ENCODE data around the gene CRAMP1. TPM values are rescaled to one million over a fixed set of nuclear protein-coding genes. Genes with fewer than 3 reads are reported as not detected.

The CRAMP1 gene
- total and polyA plus RNA-seq, 12 donors: 4.3 to 19.0 (median 9.9) TPM

DNA sequence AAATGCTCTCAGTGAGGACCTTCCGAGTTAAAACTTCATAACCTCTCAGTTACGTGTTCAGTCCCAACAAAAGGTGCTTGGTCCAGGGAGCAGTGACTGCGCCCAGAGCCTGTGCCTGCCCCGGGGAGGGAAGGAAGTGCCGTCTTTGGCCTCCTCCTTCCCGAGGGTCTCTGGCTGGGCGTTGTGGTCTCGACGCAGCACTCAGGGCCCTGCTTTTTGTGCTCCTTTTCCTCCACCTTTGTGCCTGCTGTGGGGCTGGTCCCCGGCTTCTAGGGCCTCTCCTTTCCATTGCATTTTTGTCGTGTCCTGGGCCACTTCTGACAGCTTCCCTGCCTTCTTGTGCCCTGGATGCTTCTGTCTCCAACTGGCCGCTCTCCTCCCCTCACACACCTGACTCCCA is 29.1 kb downstream of the CRAMP1 start:
- H3K4me1 ChIP-seq (replicated peaks in 1 of 2): no peaks in the 10 kb centered on the region
- intact Hi-C loops (cut with DNase I): no loop called here
- TF ChIP-seq, protein P1, sequence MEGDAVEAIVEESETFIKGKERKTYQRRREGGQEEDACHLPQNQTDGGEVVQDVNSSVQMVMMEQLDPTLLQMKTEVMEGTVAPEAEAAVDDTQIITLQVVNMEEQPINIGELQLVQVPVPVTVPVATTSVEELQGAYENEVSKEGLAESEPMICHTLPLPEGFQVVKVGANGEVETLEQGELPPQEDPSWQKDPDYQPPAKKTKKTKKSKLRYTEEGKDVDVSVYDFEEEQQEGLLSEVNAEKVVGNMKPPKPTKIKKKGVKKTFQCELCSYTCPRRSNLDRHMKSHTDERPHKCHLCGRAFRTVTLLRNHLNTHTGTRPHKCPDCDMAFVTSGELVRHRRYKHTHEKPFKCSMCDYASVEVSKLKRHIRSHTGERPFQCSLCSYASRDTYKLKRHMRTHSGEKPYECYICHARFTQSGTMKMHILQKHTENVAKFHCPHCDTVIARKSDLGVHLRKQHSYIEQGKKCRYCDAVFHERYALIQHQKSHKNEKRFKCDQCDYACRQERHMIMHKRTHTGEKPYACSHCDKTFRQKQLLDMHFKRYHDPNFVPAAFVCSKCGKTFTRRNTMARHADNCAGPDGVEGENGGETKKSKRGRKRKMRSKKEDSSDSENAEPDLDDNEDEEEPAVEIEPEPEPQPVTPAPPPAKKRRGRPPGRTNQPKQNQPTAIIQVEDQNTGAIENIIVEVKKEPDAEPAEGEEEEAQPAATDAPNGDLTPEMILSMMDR (IDR thresholded peaks at IDR 0.05): no peak
- TF ChIP-seq POLR2A (IDR thresholded peaks at IDR 0.05): no peak
- no peaks in the 10 kb centered on the region for H3K9me3 ChIP-seq (replicated peaks in 1 of 3)
- peaks cover 0 to 75% of the 10 kb centered on the region in 2 donors for H3K36me3 ChIP-seq (replicated peaks in 1 of 2)
- H3K27me3 ChIP-seq: no peaks in the 10 kb centered on the region
- WGBS, 4 donors: 89 to 92% (median 91%) methylated on average over 12 of the region's 12 CpGs
- H3K4me3 ChIP-seq: no peak overlapping the region
- DNase-seq: no peak
- no peak overlapping the region for H3K27ac ChIP-seq

DNA sequence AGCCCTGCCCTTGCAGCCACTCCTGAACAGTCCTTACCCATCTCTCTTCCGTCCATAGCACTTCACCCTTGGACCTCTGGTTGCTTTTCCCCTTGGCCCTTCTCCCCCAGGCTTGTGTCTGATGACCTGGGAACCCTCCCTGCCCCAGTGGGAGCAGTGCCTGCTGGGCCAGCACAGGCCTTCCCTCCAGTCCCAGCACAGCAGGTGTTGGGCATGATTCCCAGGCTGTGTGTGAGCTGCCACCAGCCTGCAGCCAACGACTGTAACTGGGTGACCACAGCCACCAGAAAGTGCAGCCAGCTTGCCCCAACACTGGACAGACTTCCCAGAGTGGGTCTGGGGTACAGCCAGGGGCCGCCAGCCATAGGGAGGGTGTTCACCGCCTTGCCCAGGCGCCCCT is 30.0 kb downstream of the CRAMP1 start:
- H3K27me3 ChIP-seq: no peaks in the 10 kb centered on the region
- H3K27ac ChIP-seq: no peak overlapping the region
- no peaks in the 10 kb centered on the region for H3K4me1 ChIP-seq (replicated peaks in 1 of 2)
- H3K4me3 ChIP-seq: no peak overlapping the region
- intact Hi-C loops (cut with DNase I): no loop called here
- H3K9me3 ChIP-seq (replicated peaks in 1 of 3): no peaks in the 10 kb centered on the region
- no peak for DNase-seq
- H3K36me3 ChIP-seq (replicated peaks in 1 of 2): peaks cover 0 to 75% of the 10 kb centered on the region in 2 donors
- 88 to 98% (median 93%) methylated on average over 4 to 5 of the region's 5 CpGs for WGBS, 4 donors
- TF ChIP-seq POLR2A (IDR thresholded peaks at IDR 0.05): no peak
- TF ChIP-seq, protein P1 (IDR thresholded peaks at IDR 0.05): no peak

DNA sequence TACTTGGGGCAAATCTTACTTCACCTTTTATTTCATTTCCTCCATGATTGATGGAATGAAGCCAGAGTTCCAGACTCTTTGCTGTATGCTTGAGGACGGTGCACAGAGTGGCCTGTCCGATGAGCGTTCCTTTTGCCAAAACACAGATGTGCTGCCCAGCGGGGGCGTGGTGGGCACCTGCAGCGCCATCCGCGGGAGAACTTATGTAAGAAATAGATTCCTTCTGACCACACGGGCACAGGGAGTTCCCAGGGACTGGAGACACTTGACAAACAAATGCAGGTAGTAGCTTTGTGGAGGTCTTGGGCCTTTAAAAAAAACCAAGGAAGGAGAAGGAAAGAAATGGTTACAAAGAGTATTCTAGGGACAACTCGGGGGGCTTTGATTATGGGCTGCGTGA is 30.6 kb downstream of the CRAMP1 start:
- 90 to 95% (median 92%) methylated on average over 11 of the region's 11 CpGs for WGBS, 4 donors
- TF ChIP-seq POLR2A (IDR thresholded peaks at IDR 0.05): no peak
- TF ChIP-seq, protein P1 (IDR thresholded peaks at IDR 0.05): no peak
- H3K27ac ChIP-seq: no peak overlapping the region
- H3K27me3 ChIP-seq: no peaks in the 10 kb centered on the region
- H3K4me1 ChIP-seq (replicated peaks in 1 of 2): no peaks in the 10 kb centered on the region
- H3K4me3 ChIP-seq: no peak overlapping the region
- DNase-seq: no peak
- peaks cover 0 to 71% of the 10 kb centered on the region in 2 donors for H3K36me3 ChIP-seq (replicated peaks in 1 of 2)
- H3K9me3 ChIP-seq (replicated peaks in 1 of 3): no peaks in the 10 kb centered on the region
- intact Hi-C loops (cut with DNase I): no loop called here

DNA sequence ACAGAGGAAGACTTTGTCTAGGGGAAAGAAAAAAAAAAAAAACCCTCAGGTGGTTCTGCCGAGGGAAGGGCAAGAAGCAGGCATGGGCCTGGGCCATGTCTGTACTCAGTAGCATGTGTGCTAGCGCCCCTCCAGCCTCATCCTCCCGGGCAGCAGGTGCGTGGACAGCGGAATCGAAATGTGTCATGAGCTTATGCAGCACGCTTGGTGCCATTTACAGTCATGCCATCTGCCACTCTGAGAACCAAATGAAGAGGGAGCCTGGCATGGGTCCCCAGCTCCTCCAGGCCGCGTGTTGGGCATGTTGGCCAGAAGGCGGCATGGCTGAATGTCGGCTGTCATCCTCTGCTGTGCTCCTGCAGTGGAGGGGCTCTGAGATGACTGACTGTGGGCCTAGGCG is 31.4 kb downstream of the CRAMP1 start:
- Histone ChIP-seq H3K4me3 (no peak overlapping the region), H3K36me3 (replicated peaks in 1 of 2) (peaks cover 0 to 63% of the 10 kb centered on the region in 2 donors), H3K27ac (no peak overlapping the region), H3K27me3 (no peaks in the 10 kb centered on the region), H3K9me3 (replicated peaks in 1 of 3) (no peaks in the 10 kb centered on the region), H3K4me1 (replicated peaks in 1 of 2) (no peaks in the 10 kb centered on the region)
- WGBS, 4 donors: 92 to 97% (median 95%) methylated on average over 12 of the region's 12 CpGs
- intact Hi-C loops (cut with DNase I): no loop called here
- no peak for TF ChIP-seq POLR2A (IDR thresholded peaks at IDR 0.05)
- TF ChIP-seq, protein P1 (IDR thresholded peaks at IDR 0.05): no peak
- no peak for DNase-seq

Data from adrenal gland (tissue), 12 donors.